ENCODE results near the gene ERF. TPM values are rescaled to one million over a fixed set of nuclear protein-coding genes. Genes with fewer than 3 reads are reported as not detected.

Gene ERF
- total and polyA plus RNA-seq, 2 experiments from 2014 or later: 24.7 to 29.6 TPM

DNA sequence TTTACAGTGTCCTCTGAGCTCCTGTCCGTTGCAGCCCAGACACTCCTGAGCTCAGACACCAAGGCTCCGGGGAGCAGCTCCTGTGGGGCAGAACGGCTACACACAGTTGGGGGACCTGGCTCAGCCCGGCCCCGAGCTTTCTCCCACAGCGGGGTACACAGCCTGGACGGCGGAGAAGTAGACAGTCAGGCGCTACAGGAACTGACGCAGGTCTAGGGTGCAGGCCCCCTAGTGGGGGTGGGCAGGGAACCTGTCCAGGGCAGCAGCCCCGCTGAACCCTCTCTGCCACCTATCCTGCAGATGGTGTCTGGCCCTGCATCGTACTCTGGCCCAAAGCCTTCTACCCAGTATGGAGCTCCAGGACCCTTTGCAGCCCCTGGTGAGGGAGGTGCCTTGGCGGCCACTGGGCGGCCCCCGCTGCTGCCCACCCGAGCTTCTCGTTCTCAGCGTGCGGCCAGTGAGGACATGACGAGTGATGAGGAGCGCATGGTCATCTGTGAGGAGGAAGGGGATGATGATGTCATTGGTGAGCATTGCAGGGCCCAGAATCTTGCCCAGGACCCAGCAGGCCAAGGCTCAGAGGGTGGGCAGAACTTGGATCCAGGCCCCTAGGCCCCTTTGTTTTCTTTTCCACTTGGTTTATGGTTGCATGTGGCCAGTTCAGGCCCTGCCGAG lies 34.1 kb upstream of the ERF start:
- Histone ChIP-seq H3K4me1 (ENCODE audit: insufficient read depth) (peaks cover 11% of the 10 kb centered on the region), H3F3A (ENCODE audit: insufficient read depth) (no peaks in the 10 kb centered on the region), H3K36me3 (ENCODE audit: low read depth) (peaks cover 6% of the 10 kb centered on the region; the same call in 1 of the 2 replicates), H3K4me2 (ENCODE audit: unreplicated experiment) (no peak overlapping the region), H3K4me3 (no peak overlapping the region), H3K9ac (no peak overlapping the region), H4K20me1 (ENCODE audit: insufficient read depth) (no peaks in the 10 kb centered on the region), H3K27ac (no peak overlapping the region), H3K79me2 (ENCODE audit: insufficient read depth) (peaks cover 36% of the 10 kb centered on the region), H2AFZ (no peak overlapping the region), H3K9me3 (ENCODE audit: low read depth) (no peaks in the 10 kb centered on the region), H3K27me3 (replicated peaks; ENCODE audit: insufficient read depth) (no peaks in the 10 kb centered on the region), H3K9me2 (ENCODE audit: insufficient read depth) (no peaks in the 10 kb centered on the region)
- 92 to 93% methylated on average over 22 of the region's 22 CpGs for WGBS, 2 experiments (ENCODE audit: low coverage in 1 of 2, low lambda C conversion rate in 2 of 2, missing lambda C conversion rate in 2 of 2)
- in situ Hi-C loops (cut with MboI): no loop called here
- DNase-seq: no peak
- TF ChIP-seq EZH2phosphoT487 (IDR thresholded peaks at IDR 0.05; ENCODE audit: insufficient read depth, low read depth) (no peak), EZH2 (IDR thresholded peaks at IDR 0.05; ENCODE audit: insufficient read depth, poor library complexity, severe bottlenecking) (no peak)

DNA sequence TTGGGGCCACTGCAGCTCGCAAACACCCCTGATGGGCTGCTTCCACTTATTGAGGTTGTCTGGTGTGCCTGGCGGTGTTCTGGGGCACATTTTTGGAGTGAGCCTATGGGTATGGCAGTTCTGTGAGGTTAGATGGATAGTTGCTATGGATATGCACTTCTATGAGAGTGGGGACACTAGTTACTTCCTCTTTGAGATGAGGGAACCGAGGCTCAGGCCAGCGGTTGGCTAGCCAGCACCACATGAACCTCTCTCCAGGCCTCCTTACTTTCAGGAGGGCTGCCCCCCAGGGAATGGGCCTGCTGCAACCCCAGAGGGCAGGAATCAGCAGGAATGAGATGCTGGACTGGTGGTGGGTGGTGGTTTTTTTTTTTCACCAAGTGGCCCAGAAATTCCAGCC lies 33.5 kb upstream of the ERF start:
- Histone ChIP-seq H3K36me3 (ENCODE audit: low read depth) (peaks cover 6% of the 10 kb centered on the region; the same call in 1 of the 2 replicates), H3K79me2 (ENCODE audit: insufficient read depth) (peaks cover 36% of the 10 kb centered on the region), H3K27ac (no peak overlapping the region), H3K4me3 (no peak overlapping the region), H4K20me1 (ENCODE audit: insufficient read depth) (no peaks in the 10 kb centered on the region), H3K4me2 (ENCODE audit: unreplicated experiment) (no peak overlapping the region), H3K27me3 (replicated peaks; ENCODE audit: insufficient read depth) (no peaks in the 10 kb centered on the region), H3K9me3 (ENCODE audit: low read depth) (no peaks in the 10 kb centered on the region), H3K9me2 (ENCODE audit: insufficient read depth) (no peaks in the 10 kb centered on the region), H3K9ac (no peak overlapping the region), H2AFZ (no peak overlapping the region), H3K4me1 (ENCODE audit: insufficient read depth) (peaks cover 12% of the 10 kb centered on the region), H3F3A (ENCODE audit: insufficient read depth) (no peaks in the 10 kb centered on the region)
- DNase-seq: no peak
- WGBS, 2 experiments (ENCODE audit: low coverage in 1 of 2, low lambda C conversion rate in 2 of 2, missing lambda C conversion rate in 2 of 2): 85 to 89% methylated on average over 4 of the region's 4 CpGs
- in situ Hi-C loops (cut with MboI): no loop called here
- TF ChIP-seq EZH2 (IDR thresholded peaks at IDR 0.05; ENCODE audit: insufficient read depth, poor library complexity, severe bottlenecking) (no peak), EZH2phosphoT487 (IDR thresholded peaks at IDR 0.05; ENCODE audit: insufficient read depth, low read depth) (no peak)

DNA sequence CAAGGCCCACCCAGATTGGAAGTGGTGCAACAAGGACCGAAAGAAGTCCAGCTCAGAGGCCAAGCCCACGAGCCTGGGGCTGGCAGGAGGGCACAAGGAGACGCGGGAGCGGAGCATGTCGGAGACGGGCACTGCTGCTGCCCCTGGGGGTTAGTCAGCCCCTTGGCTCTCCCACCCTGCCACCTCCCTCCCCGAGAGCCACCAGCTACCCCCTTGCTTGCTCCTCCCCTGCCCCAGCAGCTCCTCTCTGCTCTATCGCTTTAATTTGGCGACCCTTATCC lies 32.8 kb upstream of the ERF start:
- Histone ChIP-seq H3K9me2 (ENCODE audit: insufficient read depth) (no peaks in the 10 kb centered on the region), H3K79me2 (ENCODE audit: insufficient read depth) (peaks cover 36% of the 10 kb centered on the region), H3K9me3 (ENCODE audit: low read depth) (no peaks in the 10 kb centered on the region), H3F3A (ENCODE audit: insufficient read depth) (no peaks in the 10 kb centered on the region; the same call in 1 of the 2 replicates), H3K4me1 (ENCODE audit: insufficient read depth) (peaks cover 18% of the 10 kb centered on the region), H4K20me1 (ENCODE audit: insufficient read depth) (no peaks in the 10 kb centered on the region), H3K4me2 (ENCODE audit: unreplicated experiment) (no peak overlapping the region), H2AFZ (no peak overlapping the region), H3K27ac (no peak overlapping the region), H3K36me3 (ENCODE audit: low read depth) (peaks cover 6% of the 10 kb centered on the region; the same call in 1 of the 2 replicates), H3K27me3 (replicated peaks; ENCODE audit: insufficient read depth) (no peaks in the 10 kb centered on the region), H3K4me3 (no peak overlapping the region), H3K9ac (no peak overlapping the region)
- TF ChIP-seq EZH2phosphoT487 (IDR thresholded peaks at IDR 0.05; ENCODE audit: insufficient read depth, low read depth) (no peak), EZH2 (IDR thresholded peaks at IDR 0.05; ENCODE audit: insufficient read depth, poor library complexity, severe bottlenecking) (no peak)
- DNase-seq: no peak
- 89 to 93% methylated on average over 10 of the region's 10 CpGs for WGBS, 2 experiments (ENCODE audit: low coverage in 1 of 2, low lambda C conversion rate in 2 of 2, missing lambda C conversion rate in 2 of 2)
- in situ Hi-C loops (cut with MboI): no loop called here

DNA sequence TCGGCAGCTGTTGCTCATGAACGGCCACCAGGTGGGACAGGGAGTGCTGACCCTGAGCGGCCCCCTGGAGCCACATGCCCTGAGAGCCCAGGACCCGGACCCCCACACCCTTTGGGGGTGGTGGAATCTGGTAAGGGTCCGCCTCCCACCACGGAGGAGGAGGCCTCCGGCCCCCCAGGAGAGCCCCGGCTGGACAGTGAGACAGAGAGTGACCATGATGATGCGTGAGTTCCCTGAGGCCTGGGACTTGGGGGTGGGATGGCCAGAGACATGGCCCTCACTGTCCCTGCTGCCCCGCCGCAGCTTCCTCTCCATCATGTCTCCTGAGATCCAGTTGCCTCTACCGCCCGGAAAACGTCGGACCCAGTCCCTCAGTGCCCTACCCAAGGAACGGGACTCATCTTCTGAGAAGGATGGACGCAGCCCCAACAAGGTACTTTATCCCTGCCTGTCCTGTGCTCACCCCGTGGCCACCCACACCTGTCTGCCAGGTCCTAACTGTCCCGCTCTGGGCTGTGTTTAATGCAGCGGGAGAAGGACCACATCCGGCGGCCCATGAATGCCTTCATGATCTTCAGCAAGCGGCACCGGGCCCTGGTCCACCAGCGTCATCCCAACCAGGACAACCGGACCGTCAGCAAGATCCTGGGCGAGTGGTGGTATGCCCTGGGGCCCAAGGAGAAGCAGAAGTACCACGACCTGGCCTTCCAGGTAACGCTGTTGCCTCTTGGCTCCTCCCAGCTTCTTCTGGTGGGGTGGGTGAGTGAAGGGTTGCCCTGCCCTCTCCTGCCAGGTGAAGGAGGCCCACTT lies 32.3 kb upstream of the ERF start:
- no peaks in the 10 kb centered on the region for H3K27me3 ChIP-seq (replicated peaks; ENCODE audit: insufficient read depth)
- no peaks in the 10 kb centered on the region for H4K20me1 ChIP-seq (ENCODE audit: insufficient read depth)
- peaks cover 4% of the 10 kb centered on the region; the same call in 1 of the 2 replicates for H3F3A ChIP-seq (ENCODE audit: insufficient read depth)
- H3K4me1 ChIP-seq (ENCODE audit: insufficient read depth): peaks cover 22% of the 10 kb centered on the region
- H3K9ac ChIP-seq: no peak overlapping the region
- no peaks in the 10 kb centered on the region for H3K9me2 ChIP-seq (ENCODE audit: insufficient read depth)
- peaks cover 6% of the 10 kb centered on the region; the same call in 1 of the 2 replicates for H3K36me3 ChIP-seq (ENCODE audit: low read depth)
- H3K4me3 ChIP-seq: no peak overlapping the region
- 87 to 90% methylated on average over 30 of the region's 30 CpGs for WGBS, 2 experiments (ENCODE audit: low coverage in 1 of 2, low lambda C conversion rate in 2 of 2, missing lambda C conversion rate in 2 of 2)
- H3K9me3 ChIP-seq (ENCODE audit: low read depth): no peaks in the 10 kb centered on the region
- TF ChIP-seq EZH2 (IDR thresholded peaks at IDR 0.05; ENCODE audit: insufficient read depth, poor library complexity, severe bottlenecking) (no peak), EZH2phosphoT487 (IDR thresholded peaks at IDR 0.05; ENCODE audit: insufficient read depth, low read depth) (no peak)
- H2AFZ ChIP-seq: no peak overlapping the region
- no peak for DNase-seq
- no peak overlapping the region for H3K27ac ChIP-seq
- in situ Hi-C loops (cut with MboI): no loop called here
- H3K79me2 ChIP-seq (ENCODE audit: insufficient read depth): peaks cover 38% of the 10 kb centered on the region
- H3K4me2 ChIP-seq (ENCODE audit: unreplicated experiment): no peak overlapping the region

Data from GM23248 (cell line).